Right hindlimb (tissue), 1 donor: Measurements from ENCODE around the gene CDH8.
"Not testable (repeated sequence)": the region's sequence is repeated elsewhere in the genome, so short reads cannot be mapped to it uniquely, and the experiment has no call there.

Experiments
- DNase-seq: peaks from one replicate; pipeline ENCODE4 v3.0.0-alpha.2; 2018

The CDH8 gene

GRCh38 chr16:61836804-61837393 lies 199.3 kb downstream of the CDH8 start:
- DNase-seq = no peak

DNA sequence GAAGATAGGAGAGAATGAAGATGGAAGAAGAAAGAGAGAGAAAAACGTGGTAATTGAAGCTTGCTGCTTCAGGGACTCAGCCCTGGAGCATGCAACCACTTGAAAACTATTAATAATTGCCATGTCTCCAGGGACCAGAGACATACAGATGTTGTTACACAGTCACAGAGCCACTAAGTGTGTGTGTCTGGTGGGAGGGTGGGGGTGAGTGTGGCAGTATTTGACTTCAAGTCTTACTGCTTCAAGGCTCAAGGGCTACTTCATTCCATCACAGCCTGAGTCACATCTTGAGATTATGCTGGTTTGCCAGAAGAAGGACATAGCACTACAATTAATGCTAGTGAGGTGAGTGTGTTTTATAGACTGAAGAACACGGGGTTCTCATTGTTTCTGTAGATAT lies 202.2 kb downstream of the CDH8 start:
- no peak for DNase-seq

DNA sequence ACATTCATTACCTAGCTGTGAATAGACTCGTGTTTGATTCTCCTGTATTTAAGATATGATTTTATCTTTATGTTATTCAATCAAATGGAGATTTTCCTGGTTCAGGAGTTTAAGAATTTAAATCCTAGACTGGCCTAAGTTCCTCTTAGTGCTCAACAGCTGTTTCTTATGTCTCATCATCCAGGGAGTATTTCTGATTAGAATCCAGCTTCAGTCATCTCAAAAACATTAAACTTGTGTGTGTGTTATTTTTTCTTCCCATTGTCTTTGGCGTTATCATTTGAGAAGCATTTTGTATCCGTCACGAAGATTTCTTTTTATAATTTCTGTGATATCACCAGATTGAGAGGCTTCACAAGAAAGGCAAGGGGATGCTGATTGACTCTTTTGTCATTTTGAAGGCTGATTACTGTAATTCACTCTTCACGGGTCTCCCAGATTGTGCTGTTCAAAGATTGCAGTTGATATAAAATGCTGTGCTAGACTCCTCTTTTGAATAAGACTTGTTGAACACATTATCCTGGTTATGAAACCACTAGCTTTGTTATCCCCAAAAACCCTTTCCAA lies 204.8 kb downstream of the CDH8 start:
- no peak for DNase-seq

GRCh38 chr16:61829631-61830030 lies 206.6 kb downstream of the CDH8 start:
- no peak for DNase-seq

- no peak for DNase-seq
Measured at GRCh38 chr16:61823326-61823725, 212.9 kb downstream of the CDH8 start.

- DNase-seq = no peak
Measured at GRCh38 chr16:61820820-61821219, 215.4 kb downstream of the CDH8 start.

- DNase-seq = no peak
Measured at GRCh38 chr16:61820398-61820797, 215.8 kb downstream of the CDH8 start.

DNA sequence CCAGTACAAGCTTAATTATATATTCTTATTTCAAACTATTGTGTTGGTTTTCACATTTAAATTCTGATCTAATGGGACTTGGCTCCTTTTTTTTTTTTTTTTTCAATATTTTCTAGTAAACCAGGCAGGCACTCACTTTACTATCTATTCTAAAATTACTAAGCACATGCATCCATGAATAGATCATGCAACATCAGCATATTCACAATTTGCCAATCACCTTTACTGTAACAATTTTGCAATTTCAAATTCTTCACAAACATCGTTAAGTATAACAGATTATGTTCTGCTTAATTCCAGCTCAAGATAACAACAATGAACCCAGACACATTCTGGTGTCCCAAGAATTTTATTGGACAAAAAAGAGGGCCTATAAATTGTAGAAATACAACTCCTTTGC lies 217.4 kb downstream of the CDH8 start:
- no peak for DNase-seq

DNA sequence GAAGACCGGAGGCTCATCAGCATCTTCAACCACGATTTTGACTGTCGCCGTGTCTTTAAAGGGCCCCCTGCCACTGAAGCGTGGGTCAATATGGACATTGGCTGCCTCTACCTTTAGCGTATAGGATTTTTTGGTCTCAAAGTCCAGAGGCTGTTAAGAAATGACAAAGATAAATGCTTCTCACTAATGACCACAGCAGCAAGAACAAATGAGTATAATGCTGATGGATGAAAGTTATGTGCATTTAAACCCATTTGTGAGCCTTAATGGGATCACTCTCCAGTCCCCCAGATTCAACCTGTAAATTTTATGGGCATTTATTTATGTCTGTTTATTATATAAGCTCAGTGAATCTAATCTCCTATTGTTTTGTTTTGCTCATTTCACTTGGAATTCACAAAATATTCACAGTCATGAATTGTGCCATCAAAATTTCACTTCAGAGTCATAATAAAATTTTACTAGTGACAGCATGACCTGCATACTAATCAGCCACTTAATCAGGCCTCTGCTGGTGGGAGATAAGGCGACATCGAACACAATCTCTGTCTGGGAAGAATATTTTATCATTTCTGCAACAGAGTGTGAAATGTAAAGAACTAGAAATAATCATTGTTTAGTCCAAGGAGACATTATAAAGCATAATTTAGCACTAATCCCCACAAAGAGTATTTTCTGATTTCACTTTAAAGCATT lies 218.5 kb downstream of the CDH8 start:
- DNase-seq = no peak

- peak; percentile 24 for DNase-seq
Measured at GRCh38 chr16:61814726-61815347, 221.4 kb downstream of the CDH8 start.

DNA sequence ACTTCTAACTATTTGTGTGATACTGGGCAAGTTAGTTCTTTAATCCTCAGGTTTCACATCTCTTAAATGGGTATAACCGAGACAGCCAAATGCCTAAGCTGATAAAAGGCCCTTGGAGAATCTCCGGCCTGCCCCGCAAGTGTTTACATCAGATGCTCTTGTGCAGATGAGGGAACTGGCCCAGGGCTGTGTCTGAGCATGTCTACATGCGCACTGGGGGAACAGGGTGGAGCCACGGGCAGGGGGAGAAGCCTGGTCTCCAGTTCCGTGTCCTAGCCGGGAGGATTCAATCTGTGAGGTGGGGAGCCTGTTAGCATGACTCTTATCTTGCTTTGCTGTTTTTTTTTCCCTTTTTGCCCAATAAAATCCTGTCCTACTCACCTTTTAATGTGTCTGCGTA lies 222.9 kb downstream of the CDH8 start:
- no peak for DNase-seq

- DNase-seq = no peak
Measured at GRCh38 chr16:61812251-61812650, 224.0 kb downstream of the CDH8 start.

- DNase-seq = no peak
Measured at GRCh38 chr16:61807551-61807950, 228.7 kb downstream of the CDH8 start.

- not testable (repeated sequence) for DNase-seq
Measured at GRCh38 chr16:61801217-61801616, 235.0 kb downstream of the CDH8 start.

DNA sequence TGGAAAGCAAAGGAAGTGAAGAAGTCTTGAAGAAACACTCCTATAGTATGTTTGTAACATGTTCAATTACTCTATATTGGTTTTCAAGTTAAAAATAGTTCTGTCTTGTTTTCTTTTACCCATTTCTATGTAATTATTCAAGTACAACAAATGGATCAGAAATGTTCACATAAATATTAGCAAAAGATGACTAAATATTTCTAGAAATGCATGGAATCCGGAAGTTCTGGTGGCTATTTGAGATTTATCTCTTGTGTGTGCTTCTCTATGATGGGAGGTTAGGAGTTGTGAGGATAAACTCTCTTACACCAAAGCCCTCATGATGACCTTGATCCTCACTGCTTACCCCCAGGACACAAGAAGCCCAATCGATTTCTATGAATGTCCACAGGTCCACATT lies 237.5 kb downstream of the CDH8 start:
- DNase-seq = no peak

GRCh38 chr16:61797961-61798507 lies 238.2 kb downstream of the CDH8 start:
- no peak for DNase-seq

DNA sequence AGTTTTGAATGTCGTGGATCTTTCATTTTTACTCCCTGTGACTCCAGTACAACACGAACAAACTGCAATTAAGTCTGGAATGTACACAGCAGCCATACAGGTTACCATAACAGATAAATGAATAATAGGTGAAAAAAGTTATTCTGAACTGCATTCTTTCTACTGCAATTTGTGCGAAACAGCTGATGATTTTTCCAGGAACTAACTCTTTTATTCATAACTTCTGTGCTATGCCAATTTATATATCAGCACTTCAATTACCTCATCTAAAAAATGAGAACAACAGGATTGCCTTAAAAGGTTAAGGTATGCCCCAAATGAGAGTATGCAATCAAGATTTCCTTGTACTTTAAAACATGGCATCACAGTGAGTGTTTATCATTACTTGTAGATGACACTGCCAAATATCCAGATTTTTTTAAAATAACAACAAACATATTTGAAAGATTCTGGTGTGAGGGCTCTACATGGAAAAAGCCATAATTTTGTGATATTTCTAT lies 238.9 kb downstream of the CDH8 start:
- DNase-seq = no peak

GRCh38 chr16:61792194-61792909 lies 243.9 kb downstream of the CDH8 start:
- no peak for DNase-seq

DNA sequence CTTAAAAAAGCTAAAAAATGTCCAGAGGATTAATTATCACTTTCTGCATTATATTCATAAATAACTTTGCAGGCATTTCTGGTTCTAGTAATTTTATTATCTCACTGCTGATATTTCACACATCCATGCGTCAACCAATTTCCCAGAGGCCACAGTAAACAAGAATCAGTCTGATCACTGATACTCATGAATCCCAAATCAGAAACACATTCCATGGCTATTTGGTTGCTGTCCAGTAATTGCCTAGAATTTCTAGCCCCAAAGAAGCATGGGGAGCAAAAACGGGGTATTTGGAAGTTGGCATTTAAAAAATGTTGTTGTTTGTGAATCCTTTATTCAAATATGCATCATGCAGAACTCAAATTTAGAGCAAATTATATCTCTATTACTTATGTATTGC lies 244.8 kb downstream of the CDH8 start:
- DNase-seq = no peak

GRCh38 chr16:61781855-61782254 lies 254.4 kb downstream of the CDH8 start:
- DNase-seq = not testable (repeated sequence)

- no peak for DNase-seq
Measured at GRCh38 chr16:61780161-61780560, 256.1 kb downstream of the CDH8 start.

DNA sequence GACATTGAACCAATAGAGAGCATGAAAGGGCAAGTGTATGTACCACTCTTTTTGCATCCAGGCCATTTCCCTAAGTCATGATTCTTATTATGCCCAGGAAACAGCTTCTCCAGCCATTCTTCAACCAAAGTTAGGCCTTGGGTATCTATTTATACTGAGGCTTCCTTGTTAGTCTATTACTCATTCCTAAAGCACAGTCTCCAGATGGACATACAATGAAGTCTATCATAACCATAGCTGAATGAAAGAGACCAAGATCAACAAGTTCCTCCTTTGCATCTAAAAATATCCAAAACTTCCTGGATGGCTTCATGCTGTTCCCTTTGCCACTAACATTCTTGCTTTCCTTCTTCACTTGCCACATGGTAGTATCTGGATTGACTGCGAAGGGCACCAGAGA lies 265.9 kb downstream of the CDH8 start:
- no peak for DNase-seq

- no peak for DNase-seq
Measured at GRCh38 chr16:61763991-61764390, 272.2 kb downstream of the CDH8 start.
